ENCODE data around the gene GNRHR.

DNA sequence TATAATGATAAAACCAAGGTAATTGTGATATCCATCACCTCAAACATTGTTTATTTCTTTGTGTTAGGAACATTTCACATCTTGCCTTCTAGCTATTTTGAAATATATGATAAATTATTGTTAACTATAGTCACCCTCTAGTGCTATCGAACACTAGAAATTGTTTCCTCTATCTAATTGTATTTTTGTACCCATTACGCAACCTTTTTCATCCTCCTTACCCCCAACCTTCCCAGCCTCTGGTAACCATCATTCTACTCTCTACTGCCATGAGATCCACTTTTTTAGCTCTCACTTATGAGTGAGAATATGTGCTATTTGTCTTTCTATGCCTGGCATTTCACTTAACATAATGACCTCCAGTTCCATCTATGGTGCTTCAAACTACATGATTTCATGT is 49.3 kb downstream of the GNRHR start:
- TF ChIP-seq, protein P1, sequence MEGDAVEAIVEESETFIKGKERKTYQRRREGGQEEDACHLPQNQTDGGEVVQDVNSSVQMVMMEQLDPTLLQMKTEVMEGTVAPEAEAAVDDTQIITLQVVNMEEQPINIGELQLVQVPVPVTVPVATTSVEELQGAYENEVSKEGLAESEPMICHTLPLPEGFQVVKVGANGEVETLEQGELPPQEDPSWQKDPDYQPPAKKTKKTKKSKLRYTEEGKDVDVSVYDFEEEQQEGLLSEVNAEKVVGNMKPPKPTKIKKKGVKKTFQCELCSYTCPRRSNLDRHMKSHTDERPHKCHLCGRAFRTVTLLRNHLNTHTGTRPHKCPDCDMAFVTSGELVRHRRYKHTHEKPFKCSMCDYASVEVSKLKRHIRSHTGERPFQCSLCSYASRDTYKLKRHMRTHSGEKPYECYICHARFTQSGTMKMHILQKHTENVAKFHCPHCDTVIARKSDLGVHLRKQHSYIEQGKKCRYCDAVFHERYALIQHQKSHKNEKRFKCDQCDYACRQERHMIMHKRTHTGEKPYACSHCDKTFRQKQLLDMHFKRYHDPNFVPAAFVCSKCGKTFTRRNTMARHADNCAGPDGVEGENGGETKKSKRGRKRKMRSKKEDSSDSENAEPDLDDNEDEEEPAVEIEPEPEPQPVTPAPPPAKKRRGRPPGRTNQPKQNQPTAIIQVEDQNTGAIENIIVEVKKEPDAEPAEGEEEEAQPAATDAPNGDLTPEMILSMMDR (conservative IDR thresholded peaks at IDR 0.05 in 1 of 2, IDR thresholded peaks at IDR 0.05 in 1 of 2; ENCODE audit: extremely low read depth in 1 of 2, insufficient read depth in 1 of 2, low read depth in 1 of 2, low read length in 2 of 2): no peak
- no peak for TF ChIP-seq EZH2 (IDR thresholded peaks at IDR 0.05; ENCODE audit: borderline replicate concordance, low read length)

All from mammary epithelial cell (primary cell).